H9 (cell line): ENCODE data around the gene GPM6B. TPM values are rescaled to one million over a fixed set of nuclear protein-coding genes. Genes with fewer than 3 reads are reported as not detected.

Experiments
- DNase-seq: peaks from one replicate; pipeline ENCODE4 v3.0.0-alpha.2; 2017
- H2AFZ ChIP-seq: one replicate; pipeline ENCODE4 v1.6.1; 2013; ENCODE audit warnings: mild to moderate bottlenecking, low read length, control low read depth, moderate library complexity
- H2AK5ac ChIP-seq: 2 replicates; pipeline ENCODE4 v1.6.1; 2013; ENCODE audit warnings: low read length, control low read depth, mixed read lengths; ENCODE audit not compliant: insufficient read length
- H2BK120ac ChIP-seq: one replicate; pipeline ENCODE4 v1.6.1; 2013; ENCODE audit warnings: low read depth, mild to moderate bottlenecking, low read length, control low read depth, inconsistent platforms; ENCODE audit not compliant: poor library complexity, severe bottlenecking
- H2BK12ac ChIP-seq: 2 replicates; pipeline ENCODE4 v1.6.1; 2013; ENCODE audit warnings: low read length, control low read depth, mixed read lengths, low read depth; ENCODE audit not compliant: insufficient read length
- H2BK15ac ChIP-seq: 2 replicates; pipeline ENCODE4 v1.6.1; 2013; ENCODE audit warnings: low read depth, low read length, control low read depth
- H2BK20ac ChIP-seq: one replicate; pipeline ENCODE4 v1.6.1; 2013; ENCODE audit warnings: low read depth, mild to moderate bottlenecking, low read length, control low read depth, inconsistent platforms; ENCODE audit not compliant: poor library complexity, severe bottlenecking
- H2BK5ac ChIP-seq: 2 replicates; pipeline ENCODE4 v1.6.1; 2013; ENCODE audit warnings: low read length, control low read depth, mixed read lengths; ENCODE audit not compliant: insufficient read length
- H3K14ac ChIP-seq: 2 replicates; pipeline ENCODE4 v1.6.1; 2013; ENCODE audit warnings: low read length, control low read depth; ENCODE audit not compliant: insufficient read depth
- H3K18ac ChIP-seq: 2 replicates; pipeline ENCODE4 v1.6.1; 2013; ENCODE audit warnings: low read depth, mild to moderate bottlenecking, mixed read lengths, low read length, control low read depth; ENCODE audit not compliant: insufficient read length
- H3K23ac ChIP-seq: 2 replicates; pipeline ENCODE4 v1.6.1; 2013; ENCODE audit warnings: low read length, control low read depth, mixed read lengths, low read depth; ENCODE audit not compliant: insufficient read length
- H3K23me2 ChIP-seq: 2 replicates; pipeline ENCODE4 v1.6.1; 2013; ENCODE audit warnings: low read depth, mild to moderate bottlenecking, mixed read lengths, low read length, control low read depth; ENCODE audit not compliant: insufficient read length, poor library complexity, severe bottlenecking
- H3K27ac ChIP-seq: 2 replicates; pipeline ENCODE4 v1.5.1; 2013; ENCODE audit warnings: low read length, control low read depth, mixed read lengths, low read depth; ENCODE audit not compliant: insufficient read length
- H3K27me3 ChIP-seq: 2 replicates; pipeline ENCODE4 v1.6.1; 2013; ENCODE audit warnings: low read length, control low read depth, inconsistent platforms; ENCODE audit not compliant: insufficient read depth
- H3K4ac ChIP-seq: 2 replicates; pipeline ENCODE4 v1.6.1; 2013; ENCODE audit warnings: low read depth, mild to moderate bottlenecking, control low read depth, inconsistent platforms, low read length, moderate library complexity
- H3K4me1 ChIP-seq: 2 replicates; pipeline ENCODE4 v1.6.1; 2013; ENCODE audit warnings: low read length, control low read depth, inconsistent platforms; ENCODE audit not compliant: insufficient read depth
- H3K4me2 ChIP-seq: 2 replicates; pipeline ENCODE4 v1.6.1; 2013; ENCODE audit warnings: low read length, control low read depth, mixed read lengths; ENCODE audit not compliant: insufficient read length, insufficient read depth
- H3K56ac ChIP-seq: 2 replicates; pipeline ENCODE4 v1.6.1; 2013; ENCODE audit warnings: low read depth, mild to moderate bottlenecking, mixed read lengths, low read length, control low read depth; ENCODE audit not compliant: insufficient read length
- H3K79me1 ChIP-seq: 2 replicates; pipeline ENCODE4 v1.6.1; 2013; ENCODE audit warnings: low read depth, mild to moderate bottlenecking, moderate library complexity, low read length, control low read depth, inconsistent platforms; ENCODE audit not compliant: insufficient read depth, poor library complexity, severe bottlenecking
- H3K79me2 ChIP-seq: 2 replicates; pipeline ENCODE4 v1.6.1; 2013; ENCODE audit warnings: low read length, control low read depth, inconsistent platforms; ENCODE audit not compliant: insufficient read depth
- H3K9ac ChIP-seq: 2 replicates; pipeline ENCODE4 v1.6.1; 2013; ENCODE audit warnings: low read length, control low read depth, mixed read lengths; ENCODE audit not compliant: insufficient read length; ENCODE audit errors: extremely low read depth
- H3K9me3 ChIP-seq: one replicate; pipeline ENCODE4 v1.6.1; 2013; ENCODE audit warnings: low read depth, low read length, inconsistent platforms; ENCODE audit not compliant: control insufficient read depth
- H3T11ph ChIP-seq: one replicate; pipeline ENCODE4 v1.6.1; 2013; ENCODE audit warnings: mild to moderate bottlenecking, low read length, control low read depth, inconsistent platforms
- H4K20me1 ChIP-seq: one replicate; pipeline ENCODE4 v1.6.1; 2013; ENCODE audit not compliant: control insufficient read depth, insufficient read length, insufficient read depth
- H4K5ac ChIP-seq: 2 replicates; pipeline ENCODE4 v1.6.1; 2013; ENCODE audit warnings: low read depth, mild to moderate bottlenecking, mixed read lengths, low read length, control low read depth; ENCODE audit not compliant: insufficient read length
- H4K8ac ChIP-seq: replicated peaks from 2 replicates; pipeline ENCODE4 v1.6.1; 2013; ENCODE audit warnings: low read length, control low read depth, mixed read lengths, low read depth; ENCODE audit not compliant: insufficient read length
- H4K91ac ChIP-seq: 2 replicates; pipeline ENCODE4 v1.6.1; 2013; ENCODE audit warnings: low read depth, mild to moderate bottlenecking, moderate library complexity, mixed read lengths, low read length, control low read depth; ENCODE audit not compliant: insufficient read length
- H3K27ac Mint-ChIP-seq, 3 experiments: 2 replicates in 2 of 3; 3 replicates in 1 of 3; pipeline ENCODE4 v1.8.0; 2020 to 2021; ENCODE audit warnings: mixed read lengths in 3 of 3, mild to moderate bottlenecking in 1 of 3, moderate library complexity in 1 of 3
- H3K27me3 Mint-ChIP-seq: 2 replicates; pipeline ENCODE4 v1.8.0; 2021; ENCODE audit warnings: low read depth, mild to moderate bottlenecking, moderate library complexity, mixed read lengths
- H3K36me3 Mint-ChIP-seq, 3 experiments: 2 replicates in 2 of 3; 3 replicates in 1 of 3; pipeline ENCODE4 v1.8.0; 2020 to 2021; ENCODE audit warnings: low read depth in 3 of 3, mixed read lengths in 3 of 3; ENCODE audit not compliant: insufficient read depth in 1 of 3
- H3K4me1 Mint-ChIP-seq, 2 experiments: 2 replicates each; pipeline ENCODE4 v1.8.0; 2020; ENCODE audit warnings: mixed read lengths in 2 of 2
- H3K4me3 Mint-ChIP-seq, 2 experiments: 2 replicates in 1 of 2; 3 replicates in 1 of 2; pipeline ENCODE4 v1.8.0; 2020 to 2021; ENCODE audit warnings: mild to moderate bottlenecking in 2 of 2, mixed read lengths in 2 of 2, moderate library complexity in 1 of 2
- H3K9me3 Mint-ChIP-seq, 2 experiments: 2 replicates in 1 of 2; 3 replicates in 1 of 2; pipeline ENCODE4 v1.8.0; 2020; ENCODE audit warnings: mild to moderate bottlenecking in 2 of 2, mixed read lengths in 2 of 2, moderate library complexity in 1 of 2
- CTCF ChIP-seq: fragments of 200-600 bp; sonication (generic); conservative IDR thresholded peaks from 3 replicates; pipeline ENCODE4 v1.8.0; 2021; ENCODE audit warnings: antibody characterized with exemption, mild to moderate bottlenecking
- WGBS: extraction: QIAGEN DNeasy Blood & Tissue Kit; methylation state at CpG from one replicate; pipeline ENCODE4 v1.1.7; 2013; ENCODE audit warnings: missing lambda C conversion rate, low lambda C conversion rate, mixed read lengths; ENCODE audit not compliant: insufficient read length; ENCODE audit errors: extremely low coverage; 5-methylcytosine and 5-hydroxymethylcytosine counted together
- total RNA-seq: library from RNA; stranded (reverse); gene quantifications from 2 replicates; pipeline ENCODE4 v1.2.1, GENCODE V29; 2021

Gene GPM6B
- total RNA-seq, 1 experiment from 2014 or later = 73.9 TPM

GRCh38 chrX:13828392-13828791 lies 11.5 kb upstream of the GPM6B start:
- peaks cover 46 to 52% of the 10 kb centered on the region in 2 experiments for H3K9me3 Mint-ChIP-seq
- Histone ChIP-seq H3K23me2 (no peaks in the 10 kb centered on the region), H2BK20ac (no peak overlapping the region), H3K56ac (no peak overlapping the region), H3K27ac (no peak overlapping the region), H3K9me3 (peaks cover 4% of the 10 kb centered on the region), H2BK120ac (no peak overlapping the region), H3K4me1 (peaks cover 4% of the 10 kb centered on the region; the same call in 1 of the 2 replicates), H3K4ac (no peak overlapping the region), H3T11ph (no peak overlapping the region), H3K79me2 (peaks cover 8% of the 10 kb centered on the region; the same call in 1 of the 2 replicates), H2BK15ac (no peak overlapping the region), H3K14ac (no peak overlapping the region), H3K4me2 (no peak overlapping the region), H2AFZ (no peak overlapping the region), H3K79me1 (peaks cover 3% of the 10 kb centered on the region), H2AK5ac (no peak overlapping the region), H2BK12ac (no peak overlapping the region), H4K8ac (no peak overlapping the region), H3K23ac (no peak overlapping the region), H4K20me1 (no peaks in the 10 kb centered on the region), H3K9ac (no peak overlapping the region), H3K18ac (no peak overlapping the region), H4K5ac (no peak overlapping the region), H3K27me3 (no peaks in the 10 kb centered on the region), H4K91ac (no peak overlapping the region), H2BK5ac (no peak overlapping the region)
- WGBS = no CpG with 5 or more reads among the region's 4 CpGs
- H3K4me3 Mint-ChIP-seq = no peak overlapping the region
- no peak for TF ChIP-seq CTCF
- peaks cover 7 to 10% of the 10 kb centered on the region in 2 experiments for H3K4me1 Mint-ChIP-seq
- no peaks in the 10 kb centered on the region; the same call in 1 of the 2 replicates for H3K27me3 Mint-ChIP-seq
- DNase-seq = no peak
- no peak overlapping the region for H3K27ac Mint-ChIP-seq
- peaks cover 31 to 48% (median 34%) of the 10 kb centered on the region in 3 experiments for H3K36me3 Mint-ChIP-seq
